ENCODE data around the gene HDAC9. TPM values are rescaled to one million over a fixed set of nuclear protein-coding genes. Genes with fewer than 3 reads are reported as not detected.

The HDAC9 gene
- total RNA-seq, 1 experiment from 2014 or later: 14.7 TPM

DNA sequence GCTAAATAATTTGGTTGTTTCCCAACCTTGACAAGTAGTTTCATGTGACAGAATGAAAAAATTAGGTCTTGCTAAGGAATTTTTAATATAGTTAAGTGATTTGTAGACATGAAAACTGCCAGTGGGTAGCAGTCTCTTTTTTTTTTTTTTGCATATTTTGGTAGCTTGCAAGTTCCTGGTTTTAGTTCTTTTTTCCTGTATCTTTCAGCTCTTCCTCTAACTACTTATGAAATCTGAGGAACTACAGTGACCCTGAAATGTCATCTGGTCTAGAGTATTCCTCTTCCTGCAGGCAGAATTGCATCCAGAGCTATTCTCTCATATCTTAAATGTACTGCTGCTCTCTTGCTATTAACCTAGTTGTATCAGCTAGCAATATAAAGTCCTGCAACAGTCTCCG, 160.4 kb downstream of the HDAC9 start:
- Histone ChIP-seq H3K9me2 (ENCODE audit: insufficient read depth) (no peaks in the 10 kb centered on the region; the same call in 1 of the 2 replicates), H3K9me3 (ENCODE audit: insufficient read depth, low read depth) (no peaks in the 10 kb centered on the region), H3K4me3 (no peak overlapping the region), H3K36me3 (ENCODE audit: low read depth) (no peaks in the 10 kb centered on the region), H3K79me2 (ENCODE audit: low read depth) (no peaks in the 10 kb centered on the region), H2AFZ (no peak overlapping the region), H3K27ac (no peak overlapping the region), H3F3A (ENCODE audit: insufficient read depth, low read depth) (no peaks in the 10 kb centered on the region), H3K4me2 (no peak overlapping the region), H4K20me1 (ENCODE audit: insufficient read depth) (no peaks in the 10 kb centered on the region), H3K4me1 (replicated peaks; ENCODE audit: insufficient read depth) (no peaks in the 10 kb centered on the region), H3K27me3 (ENCODE audit: insufficient read depth, low read depth) (no peaks in the 10 kb centered on the region)
- intact Hi-C loops (cut with micrococcal nuclease; ENCODE audit: unreplicated experiment): no loop called here
- no peak for TF ChIP-seq EZH2 (IDR thresholded peaks at IDR 0.05; ENCODE audit: low read depth)
- TF ChIP-seq, protein P1, sequence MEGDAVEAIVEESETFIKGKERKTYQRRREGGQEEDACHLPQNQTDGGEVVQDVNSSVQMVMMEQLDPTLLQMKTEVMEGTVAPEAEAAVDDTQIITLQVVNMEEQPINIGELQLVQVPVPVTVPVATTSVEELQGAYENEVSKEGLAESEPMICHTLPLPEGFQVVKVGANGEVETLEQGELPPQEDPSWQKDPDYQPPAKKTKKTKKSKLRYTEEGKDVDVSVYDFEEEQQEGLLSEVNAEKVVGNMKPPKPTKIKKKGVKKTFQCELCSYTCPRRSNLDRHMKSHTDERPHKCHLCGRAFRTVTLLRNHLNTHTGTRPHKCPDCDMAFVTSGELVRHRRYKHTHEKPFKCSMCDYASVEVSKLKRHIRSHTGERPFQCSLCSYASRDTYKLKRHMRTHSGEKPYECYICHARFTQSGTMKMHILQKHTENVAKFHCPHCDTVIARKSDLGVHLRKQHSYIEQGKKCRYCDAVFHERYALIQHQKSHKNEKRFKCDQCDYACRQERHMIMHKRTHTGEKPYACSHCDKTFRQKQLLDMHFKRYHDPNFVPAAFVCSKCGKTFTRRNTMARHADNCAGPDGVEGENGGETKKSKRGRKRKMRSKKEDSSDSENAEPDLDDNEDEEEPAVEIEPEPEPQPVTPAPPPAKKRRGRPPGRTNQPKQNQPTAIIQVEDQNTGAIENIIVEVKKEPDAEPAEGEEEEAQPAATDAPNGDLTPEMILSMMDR (conservative IDR thresholded peaks at IDR 0.05): no peak
- BruUV-seq (replicated peaks): no TSS peak
- DNase-seq: no peak
- ChIA-PET POLR2A (ENCODE audit: unreplicated experiment) (no interaction called here), CTCF (interaction anchor here (0.7 kb wide), 1 partner anchor 466 kb away, joined by 3 read pairs; no protein-coding TSS in a partner anchor)

DNA sequence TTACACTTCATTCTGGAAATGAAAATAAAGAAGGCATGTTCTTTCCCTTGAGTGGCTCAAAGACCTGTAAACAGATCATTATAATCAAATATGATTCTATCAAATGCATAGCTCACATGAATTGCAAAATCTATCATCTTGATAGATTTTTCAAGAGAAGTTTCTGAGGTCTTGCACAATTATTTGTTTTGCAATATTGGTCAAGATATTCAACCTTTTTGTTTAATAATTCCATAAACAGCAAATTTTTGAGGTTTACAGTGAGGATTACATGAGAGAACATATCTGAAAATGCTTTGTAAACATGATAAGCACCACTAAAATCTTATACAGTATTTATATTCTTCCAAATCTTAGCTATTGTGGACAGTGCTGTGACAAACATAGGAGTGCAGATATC, 160.8 kb downstream of the HDAC9 start:
- ChIA-PET POLR2A (ENCODE audit: unreplicated experiment) (no interaction called here), CTCF (no interaction called here)
- Histone ChIP-seq H3K27me3 (ENCODE audit: insufficient read depth, low read depth) (no peaks in the 10 kb centered on the region), H3K9me3 (ENCODE audit: insufficient read depth, low read depth) (no peaks in the 10 kb centered on the region), H4K20me1 (ENCODE audit: insufficient read depth) (no peaks in the 10 kb centered on the region), H2AFZ (no peak overlapping the region), H3K27ac (no peak overlapping the region), H3F3A (ENCODE audit: insufficient read depth, low read depth) (no peaks in the 10 kb centered on the region), H3K4me3 (no peak overlapping the region), H3K4me1 (replicated peaks; ENCODE audit: insufficient read depth) (no peaks in the 10 kb centered on the region), H3K36me3 (ENCODE audit: low read depth) (no peaks in the 10 kb centered on the region), H3K9me2 (ENCODE audit: insufficient read depth) (no peaks in the 10 kb centered on the region; the same call in 1 of the 2 replicates), H3K4me2 (no peak overlapping the region), H3K79me2 (ENCODE audit: low read depth) (no peaks in the 10 kb centered on the region)
- no peak for TF ChIP-seq EZH2 (IDR thresholded peaks at IDR 0.05; ENCODE audit: low read depth)
- TF ChIP-seq, protein P1 (conservative IDR thresholded peaks at IDR 0.05): no peak
- BruUV-seq (replicated peaks): no TSS peak
- intact Hi-C loops (cut with micrococcal nuclease; ENCODE audit: unreplicated experiment): no loop called here
- no peak for DNase-seq

DNA sequence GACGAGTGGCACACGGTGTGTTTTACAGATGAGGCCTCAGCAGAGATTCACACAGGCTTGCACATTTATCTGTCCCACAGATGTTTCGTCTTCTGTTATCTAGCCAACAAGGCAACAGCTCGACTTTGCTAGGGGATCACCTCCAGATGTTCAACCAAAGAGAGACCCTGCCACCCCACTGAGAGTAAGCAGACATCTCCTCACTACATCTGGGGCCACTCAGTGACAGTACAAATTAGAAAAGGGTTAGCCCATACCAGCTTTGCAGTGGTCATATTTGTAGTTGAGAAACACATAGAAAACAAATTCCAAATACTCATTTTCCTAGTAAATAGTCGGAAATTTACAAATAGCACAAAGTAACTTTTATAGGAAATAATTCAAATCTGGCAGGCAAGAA, 164.2 kb downstream of the HDAC9 start:
- H3K79me2 ChIP-seq (ENCODE audit: low read depth): no peaks in the 10 kb centered on the region
- H3K36me3 ChIP-seq (ENCODE audit: low read depth): no peaks in the 10 kb centered on the region
- ChIA-PET POLR2A (ENCODE audit: unreplicated experiment) (no interaction called here), CTCF (no interaction called here)
- H3K27me3 ChIP-seq (ENCODE audit: insufficient read depth, low read depth): no peaks in the 10 kb centered on the region
- no peak overlapping the region for H3K4me3 ChIP-seq
- H3K9me3 ChIP-seq (ENCODE audit: insufficient read depth, low read depth): no peaks in the 10 kb centered on the region
- H4K20me1 ChIP-seq (ENCODE audit: insufficient read depth): no peaks in the 10 kb centered on the region
- no peak overlapping the region for H3K27ac ChIP-seq
- no peaks in the 10 kb centered on the region; the same call in 1 of the 2 replicates for H3K9me2 ChIP-seq (ENCODE audit: insufficient read depth)
- no peaks in the 10 kb centered on the region for H3K4me1 ChIP-seq (replicated peaks; ENCODE audit: insufficient read depth)
- no peak for DNase-seq
- no peak overlapping the region for H2AFZ ChIP-seq
- H3K4me2 ChIP-seq: no peak overlapping the region
- BruUV-seq (replicated peaks): no TSS peak
- H3F3A ChIP-seq (ENCODE audit: insufficient read depth, low read depth): no peaks in the 10 kb centered on the region
- intact Hi-C loops (cut with micrococcal nuclease; ENCODE audit: unreplicated experiment): no loop called here
- no peak for TF ChIP-seq EZH2 (IDR thresholded peaks at IDR 0.05; ENCODE audit: low read depth)
- TF ChIP-seq, protein P1 (conservative IDR thresholded peaks at IDR 0.05): no peak

Measured in PC-9 (cell line).